ENCODE results near the gene CLEC16A.

DNA sequence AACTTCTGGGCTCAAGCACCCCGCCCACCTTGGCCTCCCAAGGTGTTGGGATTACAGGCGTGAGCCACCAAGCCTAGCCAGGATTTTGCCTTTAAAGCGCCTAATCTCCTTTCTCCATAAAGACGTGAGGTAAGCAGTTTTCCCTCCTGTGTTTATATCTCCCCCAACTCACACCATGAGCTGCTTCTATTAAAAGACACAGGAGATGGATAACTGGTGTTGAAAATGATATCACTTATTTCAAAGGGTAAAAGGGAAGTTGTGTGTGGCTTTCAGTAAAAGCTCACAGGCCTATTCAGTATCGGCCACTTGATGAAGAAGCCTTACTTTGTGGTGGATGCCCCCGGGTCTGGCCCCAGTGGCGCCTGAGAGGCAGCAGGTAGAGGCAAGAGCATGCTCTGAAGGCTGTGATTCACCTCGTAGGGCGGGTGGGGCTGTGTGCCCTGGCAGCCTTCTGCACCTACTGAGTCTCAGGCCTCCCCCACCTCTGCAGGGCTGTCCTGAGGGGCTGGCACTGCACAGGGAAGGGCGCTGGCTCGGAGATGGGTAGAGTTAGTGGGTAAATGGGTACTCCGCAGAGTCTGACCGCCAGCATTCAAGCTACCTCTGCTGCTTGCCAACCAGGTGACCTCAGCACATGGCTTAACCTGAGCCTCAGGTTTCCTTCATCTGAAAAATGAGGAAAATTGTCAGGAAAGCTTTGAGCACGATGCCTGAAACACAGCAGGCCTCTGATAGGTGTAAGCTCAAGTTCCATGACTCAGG is 146.8 kb downstream of the CLEC16A start:
- TF ChIP-seq POLR2A (IDR thresholded peaks at IDR 0.05; ENCODE audit: low read depth, low read length): no peak
- no peak for TF ChIP-seq TAF1 (IDR thresholded peaks at IDR 0.05; ENCODE audit: low read depth, low read length)
- TF ChIP-seq POLR2AphosphoS5 (IDR thresholded peaks at IDR 0.05; ENCODE audit: low read depth, low read length): no peak
- no peak for TF ChIP-seq SPI1 (IDR thresholded peaks at IDR 0.05; ENCODE audit: low read depth, low read length)
- TF ChIP-seq POU2F2 (IDR thresholded peaks at IDR 0.05; ENCODE audit: low read depth, low read length): no peak

All from GM12891 (cell line).